BJ (cell line): Measurements from ENCODE around the gene ZHX3. TPM values are rescaled to one million over a fixed set of nuclear protein-coding genes. Genes with fewer than 3 reads are reported as not detected.

Experiments used
- CTCF ChIA-PET: fragments of 350-600 bp; formaldehyde crosslinking; extraction: SDS; loops from one replicate; lab custom pipeline; 2021; ENCODE audit warnings: antibody characterized with exemption, inconsistent platforms; lab: Yijun Ruan, JAX
- POLR2A ChIA-PET: fragments of 300-600 bp; sonication (Branson Sonifier 250); formaldehyde crosslinking; extraction: SDS; loops from one replicate; lab custom pipeline; 2021; ENCODE audit warnings: antibody characterized with exemption; lab: Charles Lee
- DNase-seq: peaks from one replicate; pipeline ENCODE4 v3.0.0-alpha.2; 2011; ENCODE audit warnings: low read depth
- H3K27me3 ChIP-seq: 2 replicates; pipeline ENCODE4 v1.6.0; 2011; ENCODE audit warnings: low read length; ENCODE audit not compliant: control insufficient read depth, insufficient read depth
- H3K36me3 ChIP-seq: 2 replicates; pipeline ENCODE4 v1.5.1; 2011; ENCODE audit warnings: low read length; ENCODE audit not compliant: control insufficient read depth, insufficient read depth
- H3K4me3 ChIP-seq: 2 replicates; pipeline ENCODE4 v1.5.1; 2011; ENCODE audit warnings: low read depth, mild to moderate bottlenecking, control low read depth, low read length
- CTCF ChIP-seq: IDR thresholded peaks from 2 replicates; pipeline ENCODE4 v1.5.1; 2011; ENCODE audit warnings: low read depth, mild to moderate bottlenecking, control low read depth, inconsistent platforms, low read length, moderate library complexity; ENCODE audit not compliant: insufficient read depth
- polyA plus RNA-seq: library from polyadenylated mRNA; depleted of rRNA; stranded (reverse); fragments of >200 nt; gene quantifications from 2 replicates; pipeline ENCODE4 v1.2.3, GENCODE V29; 2011

ZHX3 gene
- polyA plus RNA-seq, 1 experiment = 23.9 TPM

GRCh38 chr20:41362748-41363140 is 45.2 kb upstream of the ZHX3 start:
- ChIA-PET CTCF (interaction anchor here (1.2 kb wide), 1 partner anchor 190 kb away, joined by 3 read pairs; no protein-coding TSS in a partner anchor), POLR2A (no interaction called here)
- H3K36me3 ChIP-seq = peaks cover 7% of the 10 kb centered on the region
- no peak for DNase-seq
- no peak for TF ChIP-seq CTCF
- H3K27me3 ChIP-seq = peaks cover 35% of the 10 kb centered on the region
- H3K4me3 ChIP-seq = no peak overlapping the region

- no peak for DNase-seq
- Histone ChIP-seq H3K27me3 (peaks cover 29% of the 10 kb centered on the region), H3K4me3 (no peak overlapping the region), H3K36me3 (peaks cover 13% of the 10 kb centered on the region)
- TF ChIP-seq CTCF = no peak
- ChIA-PET POLR2A (no interaction called here), CTCF (interaction anchor here (1.2 to 1.3 kb wide), 2 partner anchors 9 to 189 kb away, joined by 3 read pairs; no protein-coding TSS in a partner anchor)
Measured at GRCh38 chr20:41361757-41362747, 44.5 kb upstream of the ZHX3 start.

GRCh38 chr20:41360831-41361756 is 43.6 kb upstream of the ZHX3 start:
- Histone ChIP-seq H3K36me3 (peaks cover 15% of the 10 kb centered on the region), H3K27me3 (peaks cover 26% of the 10 kb centered on the region), H3K4me3 (no peak overlapping the region)
- DNase-seq = no peak
- no peak for TF ChIP-seq CTCF
- CTCF ChIA-PET = interaction anchor here (1.3 kb wide), 1 partner anchor 10 kb away, joined by 3 read pairs; no protein-coding TSS in a partner anchor
- POLR2A ChIA-PET = no interaction called here

- Histone ChIP-seq H3K4me3 (no peak overlapping the region), H3K27me3 (peaks cover 14% of the 10 kb centered on the region), H3K36me3 (peaks cover 20% of the 10 kb centered on the region)
- TF ChIP-seq CTCF = no peak
- CTCF ChIA-PET = interaction anchor here (1.0 kb wide), 1 partner anchor 114 kb away, joined by 4 read pairs; no protein-coding TSS in a partner anchor
- POLR2A ChIA-PET = no interaction called here
- no peak for DNase-seq
Measured at GRCh38 chr20:41359541-41360011, 42.0 kb upstream of the ZHX3 start.
